Fibroblast of lung (primary cell): ENCODE measurements around the gene ZSCAN1. TPM values are rescaled to one million over a fixed set of nuclear protein-coding genes. Genes with fewer than 3 reads are reported as not detected.

ENCODE experiments used
- DNase-seq, 2 donors: peaks; one replicate each; pipeline versions ENCODE4 v3.0.0 to v3.0.0-alpha.2; 2010; ENCODE audit warnings: low read depth in 2 of 2
- H2AFZ ChIP-seq: 2 replicates; pipeline ENCODE4 v1.5.1; 2012; ENCODE audit warnings: low read length, control low read depth, inconsistent platforms
- H3K27ac ChIP-seq: 2 replicates; pipeline ENCODE4 v1.5.1; 2011; ENCODE audit warnings: low read length, control low read depth; ENCODE audit not compliant: insufficient read depth
- H3K27me3 ChIP-seq: 2 replicates; pipeline ENCODE4 v1.5.1; 2011; ENCODE audit warnings: mild to moderate bottlenecking, low read length; ENCODE audit not compliant: control insufficient read depth, insufficient read depth
- H3K36me3 ChIP-seq: 2 replicates; pipeline ENCODE4 v1.5.1; 2011; ENCODE audit warnings: low read length; ENCODE audit not compliant: control insufficient read depth, insufficient read depth
- H3K4me1 ChIP-seq: 2 replicates; pipeline ENCODE4 v1.5.1; 2011; ENCODE audit warnings: low read length; ENCODE audit not compliant: control insufficient read depth, insufficient read depth; ENCODE audit errors: extremely low read depth
- H3K4me2 ChIP-seq: 2 replicates; pipeline ENCODE4 v1.5.1; 2011; ENCODE audit warnings: low read length, control low read depth; ENCODE audit not compliant: insufficient read depth; ENCODE audit errors: extremely low read depth
- H3K4me3 ChIP-seq, 4 experiments: fragments of 200-600 bp in 1 of 4; sonication (generic) in 1 of 4; replicated peaks in 1 of 4; 2 replicates each; pipeline ENCODE4 v1.5.1; 2011 to 2016; ENCODE audit warnings: low read length in 4 of 4, low read depth in 3 of 4, mild to moderate bottlenecking in 3 of 4, control low read depth in 2 of 4, inconsistent platforms in 1 of 4, mixed read lengths in 1 of 4; ENCODE audit not compliant: insufficient read depth in 1 of 4; ENCODE audit errors: control extremely low read depth in 1 of 4
- H3K79me2 ChIP-seq: 2 replicates; pipeline ENCODE4 v1.5.1; 2012; ENCODE audit warnings: mild to moderate bottlenecking, low read length, inconsistent platforms; ENCODE audit not compliant: control insufficient read depth, insufficient read depth
- H3K9ac ChIP-seq: 2 replicates; pipeline ENCODE4 v1.5.1; 2011; ENCODE audit warnings: mild to moderate bottlenecking, low read length, control low read depth; ENCODE audit not compliant: insufficient read depth
- H3K9me3 ChIP-seq: 2 replicates; pipeline ENCODE4 v1.5.1; 2012; ENCODE audit warnings: low read depth, low read length; ENCODE audit not compliant: control insufficient read depth, insufficient read depth
- H4K20me1 ChIP-seq: 2 replicates; pipeline ENCODE4 v1.5.1; 2011; ENCODE audit warnings: low read length; ENCODE audit not compliant: control insufficient read depth, insufficient read depth; ENCODE audit errors: extremely low read depth
- CTCF ChIP-seq, 2 donors: IDR thresholded peaks in 1 of 2; conservative IDR thresholded peaks in 1 of 2; 1 replicate in 1 of 2; 2 replicates in 1 of 2; pipeline ENCODE4 v1.5.1; 2011 to 2012; ENCODE audit warnings: low read length in 2 of 2, control low read depth in 1 of 2, inconsistent platforms in 1 of 2, low read depth in 1 of 2, mild to moderate bottlenecking in 1 of 2
- EZH2 ChIP-seq: IDR thresholded peaks from 2 replicates; pipeline ENCODE4 v1.5.1; 2012; ENCODE audit warnings: low read length, control low read depth, mild to moderate bottlenecking; ENCODE audit errors: missing control alignments
- polyA plus RNA-seq, 2 donors: library from polyadenylated mRNA; depleted of rRNA in 1 of 2; stranded (reverse) in 1 of 2; unstranded in 1 of 2; fragments of >200 nt; gene quantifications; 2 replicates each; pipeline ENCODE4 v1.2.1, GENCODE V29; 2011 to 2012; ENCODE audit warnings: missing spikeins in 1 of 2
- total RNA-seq: library from RNA; depleted of rRNA; stranded (reverse); fragments of >200 nt; gene quantifications from 2 replicates; pipeline ENCODE4 v1.2.1, GENCODE V29; 2014

The ZSCAN1 gene
- total and polyA plus RNA-seq, 2 donors (not counting 1 experiment from before 2014, with no cell fraction given) = not detected

DNA sequence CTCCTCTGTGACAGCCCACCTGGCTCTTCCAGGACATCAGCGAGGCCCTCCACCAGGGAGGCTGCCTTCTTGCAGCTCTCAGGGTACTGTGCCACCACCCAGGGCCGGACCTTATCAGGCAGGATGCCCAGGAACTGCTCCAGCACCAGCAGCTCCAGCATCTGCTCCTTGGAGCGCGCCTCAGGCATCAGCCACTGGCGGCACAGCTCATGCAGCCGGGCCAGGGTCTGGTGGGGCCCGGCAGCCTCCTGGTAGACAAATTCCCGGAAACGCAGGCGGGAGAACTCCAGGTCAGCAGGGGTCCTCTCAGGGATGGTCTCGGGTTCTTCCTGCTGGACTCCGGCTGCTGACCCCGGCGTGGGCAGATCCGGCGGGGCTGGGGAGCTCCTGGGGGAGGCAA lies 56.0 kb downstream of the ZSCAN1 start:
- Histone ChIP-seq H3K27ac (no peak overlapping the region), H3K27me3 (no peaks in the 10 kb centered on the region), H3K9ac (no peak overlapping the region), H2AFZ (no peak overlapping the region), H3K36me3 (no peaks in the 10 kb centered on the region), H3K79me2 (no peaks in the 10 kb centered on the region), H4K20me1 (no peaks in the 10 kb centered on the region), H3K4me1 (no peaks in the 10 kb centered on the region), H3K4me3 (no peak overlapping the region), H3K4me2 (no peak overlapping the region), H3K9me3 (no peaks in the 10 kb centered on the region)
- TF ChIP-seq CTCF (conservative IDR thresholded peaks at IDR 0.05 in 1 of 2, IDR thresholded peaks at IDR 0.05 in 1 of 2; ENCODE audit: low read depth in 1 of 2, low read length in 2 of 2) (no peak), EZH2 (no peak)
- DNase-seq = no peak

DNA sequence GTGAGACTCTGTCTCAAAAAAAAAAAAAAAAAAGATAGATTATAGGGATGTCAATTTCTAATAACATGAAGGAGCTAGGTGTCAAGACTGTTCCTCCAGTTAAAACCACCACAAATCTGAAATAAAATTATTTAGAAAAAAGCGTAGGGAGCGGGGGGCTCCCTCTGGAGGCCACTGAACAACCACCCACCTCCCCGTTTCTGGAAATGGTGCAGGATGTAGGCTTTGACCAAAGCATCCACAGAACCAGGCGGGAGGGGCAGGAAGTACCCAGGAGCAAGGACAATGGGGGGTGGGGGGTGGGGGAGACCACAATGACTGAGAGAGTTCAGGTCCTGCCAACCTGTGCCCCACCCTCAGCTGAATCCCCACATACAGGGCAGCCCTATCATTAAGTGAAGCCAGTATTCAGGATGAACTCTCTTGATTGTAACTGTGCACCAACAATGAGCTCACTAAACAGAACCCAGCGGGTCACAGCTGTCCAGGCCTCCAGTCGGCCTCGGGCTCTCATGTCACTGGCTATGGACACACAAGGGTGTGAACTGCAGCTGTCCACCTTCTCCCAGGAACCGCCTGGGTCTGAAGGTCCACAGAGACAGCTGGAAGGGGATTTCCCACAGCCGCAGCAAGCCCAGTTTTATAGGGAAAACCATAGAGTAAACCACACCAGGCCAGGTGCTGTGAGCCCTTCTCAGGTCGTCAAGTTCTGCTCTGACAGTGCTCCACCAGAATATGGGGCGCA lies 57.6 kb downstream of the ZSCAN1 start:
- Histone ChIP-seq H3K27ac (no peak overlapping the region), H3K4me3 (no peak overlapping the region), H4K20me1 (no peaks in the 10 kb centered on the region), H3K4me2 (no peak overlapping the region), H3K79me2 (no peaks in the 10 kb centered on the region), H3K9ac (no peak overlapping the region), H3K4me1 (no peaks in the 10 kb centered on the region), H2AFZ (no peak overlapping the region), H3K9me3 (peaks cover 2% of the 10 kb centered on the region), H3K27me3 (no peaks in the 10 kb centered on the region), H3K36me3 (no peaks in the 10 kb centered on the region)
- DNase-seq = no peak
- TF ChIP-seq EZH2 (no peak), CTCF (conservative IDR thresholded peaks at IDR 0.05 in 1 of 2, IDR thresholded peaks at IDR 0.05 in 1 of 2; ENCODE audit: low read depth in 1 of 2, low read length in 2 of 2) (no peak)

DNA sequence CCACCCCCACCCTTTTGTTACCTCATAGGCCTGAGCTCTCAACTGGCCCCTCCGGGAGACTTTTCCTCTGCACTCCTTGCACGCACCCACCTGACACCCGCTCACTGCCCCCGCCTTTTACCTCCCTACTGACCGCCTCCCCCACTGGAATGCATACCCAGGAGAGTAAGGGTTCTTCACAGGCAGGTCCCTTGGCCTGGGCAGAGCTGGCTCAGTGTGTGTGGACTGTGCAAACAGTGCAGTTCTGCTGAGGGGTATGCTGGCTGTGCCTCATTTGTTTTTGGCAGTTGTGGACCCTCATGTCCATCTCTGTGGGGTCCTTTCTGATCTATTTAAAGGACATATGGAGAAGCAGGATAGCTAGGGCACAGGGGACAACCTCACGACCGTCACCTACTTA lies 59.2 kb downstream of the ZSCAN1 start:
- no peak overlapping the region for H3K27ac ChIP-seq
- H3K27me3 ChIP-seq = no peaks in the 10 kb centered on the region
- no peaks in the 10 kb centered on the region for H3K36me3 ChIP-seq
- no peak overlapping the region for H3K4me2 ChIP-seq
- H3K9ac ChIP-seq = no peak overlapping the region
- H3K4me1 ChIP-seq = no peaks in the 10 kb centered on the region
- no peak overlapping the region for H3K4me3 ChIP-seq
- H3K9me3 ChIP-seq = peaks cover 2% of the 10 kb centered on the region
- H4K20me1 ChIP-seq = no peaks in the 10 kb centered on the region
- no peak for DNase-seq
- H3K79me2 ChIP-seq = no peaks in the 10 kb centered on the region
- TF ChIP-seq EZH2 = no peak
- no peak for TF ChIP-seq CTCF (conservative IDR thresholded peaks at IDR 0.05 in 1 of 2, IDR thresholded peaks at IDR 0.05 in 1 of 2; ENCODE audit: low read depth in 1 of 2, low read length in 2 of 2)
- H2AFZ ChIP-seq = no peak overlapping the region
